Activated T-cell treated with anti-CD3 and anti-CD28 coated beads, Interleukin-2, amount 50 U/mL, for 1 hour (primary cell): ENCODE data around the gene TMEM61.
"Not testable (repeated sequence)": the region's sequence is repeated elsewhere in the genome, so short reads cannot be mapped to it uniquely, and the experiment has no call there.

Source experiments
- DNase-seq: peaks from one replicate; pipeline ENCODE4 v3.0.0-alpha.2; 2020

The TMEM61 gene

DNA sequence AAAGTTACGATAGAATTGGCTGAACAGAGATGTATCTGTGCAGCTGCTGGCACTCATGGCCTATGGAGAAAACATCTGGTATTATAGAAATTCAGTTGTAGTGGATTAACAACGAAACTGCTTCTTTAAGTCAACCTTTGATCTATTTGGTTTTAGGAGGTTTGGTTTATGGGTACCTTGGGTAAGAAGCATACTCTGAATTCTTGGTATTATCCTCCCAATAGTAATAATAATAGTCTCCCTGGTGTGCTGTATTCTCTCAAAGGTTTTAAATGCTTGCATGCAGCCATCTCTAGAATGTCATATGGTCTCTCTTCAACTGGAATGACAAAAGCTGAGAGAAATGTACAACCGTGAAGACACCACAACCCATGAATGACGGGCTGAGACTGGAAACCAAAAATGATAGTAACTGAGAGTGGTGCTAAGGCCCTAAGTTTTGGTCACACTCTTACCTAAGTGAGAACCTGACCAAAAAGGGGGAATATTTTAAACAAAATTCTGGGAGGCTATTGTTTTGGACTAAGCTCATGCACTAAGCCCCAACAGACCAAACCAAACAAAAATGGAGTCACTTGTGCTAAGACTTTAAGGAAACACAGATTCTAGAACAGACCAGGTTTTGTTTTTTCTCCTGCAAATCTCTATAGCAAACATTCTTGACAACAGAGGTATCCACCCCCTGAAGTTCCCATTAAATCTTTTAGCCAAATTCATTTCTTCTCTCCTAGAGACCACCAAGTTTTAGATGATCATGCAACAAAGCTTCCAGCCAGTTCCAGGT lies 17.6 kb upstream of the TMEM61 start:
- no peak for DNase-seq

DNA sequence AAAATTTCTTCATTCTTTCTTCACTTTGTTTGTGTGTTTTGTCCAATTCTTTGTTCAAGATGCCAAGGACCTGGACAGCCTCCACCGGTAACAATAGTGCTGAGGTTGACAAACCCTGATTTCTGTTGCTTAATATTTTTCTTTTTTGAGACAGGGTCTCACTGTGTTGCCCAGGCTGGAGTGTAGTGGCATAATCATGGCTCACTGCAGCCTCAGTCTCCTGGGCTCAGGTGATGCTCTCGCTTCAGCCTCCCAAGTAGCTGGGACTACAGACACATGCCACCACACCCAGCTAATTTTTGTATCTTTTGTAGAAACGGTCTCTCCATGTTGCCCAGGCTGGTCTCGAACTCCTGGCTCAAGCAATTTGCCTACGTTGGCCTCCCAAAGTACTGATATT lies 16.6 kb upstream of the TMEM61 start:
- not testable (repeated sequence) for DNase-seq

GRCh38 chr1:54965624-54966340 lies 14.6 kb upstream of the TMEM61 start:
- no peak for DNase-seq

DNA sequence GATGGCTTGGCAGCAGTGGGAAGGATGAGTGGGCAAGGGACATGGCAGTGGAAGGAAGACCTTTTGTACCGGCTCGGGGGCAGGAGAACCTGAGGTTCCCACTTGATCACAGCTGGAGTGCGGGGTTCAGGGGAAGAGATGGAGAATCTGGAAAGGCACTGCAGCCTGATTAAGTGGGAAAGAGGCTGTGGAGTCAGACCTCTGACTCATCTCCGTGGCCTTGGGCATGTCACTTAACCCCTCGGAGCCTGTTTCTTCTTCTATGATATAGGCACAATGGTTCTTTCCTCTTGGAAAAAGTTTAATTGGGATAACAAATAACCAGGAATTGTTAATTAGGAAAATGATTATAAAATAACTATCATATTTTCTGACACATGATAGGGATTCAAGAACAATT lies 13.1 kb upstream of the TMEM61 start:
- no peak for DNase-seq

GRCh38 chr1:54968551-54968950 lies 11.9 kb upstream of the TMEM61 start:
- no peak for DNase-seq

GRCh38 chr1:54969879-54970278 lies 10.5 kb upstream of the TMEM61 start:
- no peak for DNase-seq

GRCh38 chr1:54970901-54971300 lies 9.5 kb upstream of the TMEM61 start:
- DNase-seq: no peak

DNA sequence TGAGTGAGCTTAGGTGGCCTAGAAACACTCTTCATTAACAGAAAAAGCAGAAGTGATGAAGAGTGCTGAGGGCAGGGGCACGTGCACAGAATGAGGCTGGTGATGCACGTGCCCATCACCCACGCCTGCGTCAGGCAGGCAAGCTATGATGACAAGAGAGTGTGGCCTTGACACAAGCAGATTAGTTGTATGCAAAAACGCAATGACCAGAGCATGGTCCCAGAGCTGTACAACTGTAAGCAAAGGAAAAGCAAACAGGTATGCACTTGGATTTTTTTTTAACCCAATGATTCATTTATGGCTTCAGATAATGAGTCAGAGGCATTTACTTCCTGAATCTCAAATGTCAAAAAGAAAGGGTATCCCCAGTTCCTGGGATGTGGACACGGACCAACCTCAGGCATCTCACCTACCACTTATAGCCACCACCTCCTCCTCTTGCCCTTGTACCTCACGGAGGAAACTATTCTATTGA lies 9.1 kb upstream of the TMEM61 start:
- DNase-seq: no peak

GRCh38 chr1:54972436-54972835 lies 8.0 kb upstream of the TMEM61 start:
- DNase-seq: no peak

DNA sequence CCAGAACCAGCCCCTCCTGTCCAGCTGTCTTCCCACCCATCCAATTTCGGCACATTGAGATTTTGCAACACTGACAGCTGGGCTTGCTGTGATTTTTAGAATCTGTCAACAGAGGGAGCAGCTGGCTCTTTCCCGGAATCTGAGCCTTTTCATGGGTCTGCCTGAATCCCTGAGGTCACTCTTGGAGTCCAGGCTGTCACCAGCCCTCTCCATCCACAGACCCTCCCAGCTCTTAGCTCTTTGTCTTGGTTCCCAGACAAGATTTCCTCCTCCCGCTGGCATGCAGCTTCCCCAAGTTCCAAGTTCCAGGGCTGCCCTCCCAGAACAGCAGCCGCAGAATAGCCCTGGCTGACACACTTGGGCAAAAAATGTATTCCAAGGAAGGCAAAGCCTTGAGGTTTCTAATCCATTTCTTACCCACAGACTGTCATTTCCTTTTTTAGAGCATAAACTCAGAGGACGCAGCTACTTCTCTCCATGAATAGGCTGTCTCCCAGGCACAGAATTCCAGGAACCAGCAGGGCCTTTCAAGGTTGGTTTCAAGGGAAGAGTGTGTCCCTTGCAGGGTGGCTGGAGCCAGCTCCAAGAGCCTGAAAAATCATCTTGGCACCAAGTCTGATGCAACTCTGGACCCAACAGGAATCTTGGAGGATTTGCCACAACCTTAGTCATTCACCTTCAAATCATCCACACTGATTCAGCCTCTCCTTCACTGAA lies 7.1 kb upstream of the TMEM61 start:
- no peak for DNase-seq

GRCh38 chr1:54975356-54976108 lies 4.9 kb upstream of the TMEM61 start:
- no peak for DNase-seq

DNA sequence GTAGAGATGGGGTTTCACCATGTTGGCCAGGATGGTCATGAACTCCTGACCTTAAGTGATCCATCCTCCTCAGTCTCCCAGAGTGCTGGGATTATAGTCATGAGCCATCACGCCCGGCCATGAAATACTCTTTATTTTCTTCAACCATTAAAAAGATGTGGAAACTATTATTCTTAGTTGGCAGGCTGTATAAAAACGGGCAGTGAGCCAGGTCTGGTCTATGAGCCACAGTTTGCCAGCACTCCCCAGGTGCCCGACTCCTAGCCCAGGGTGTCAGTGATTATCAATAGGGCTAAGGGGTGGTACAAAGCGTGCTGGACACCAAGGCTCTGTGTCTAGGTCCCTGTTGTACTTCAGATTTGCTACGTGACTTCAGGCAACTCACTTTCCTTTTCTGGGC lies 3.7 kb upstream of the TMEM61 start:
- DNase-seq: no peak

- DNase-seq: no peak
Measured at GRCh38 chr1:54977533-54978297, 2.7 kb upstream of the TMEM61 start.

DNA sequence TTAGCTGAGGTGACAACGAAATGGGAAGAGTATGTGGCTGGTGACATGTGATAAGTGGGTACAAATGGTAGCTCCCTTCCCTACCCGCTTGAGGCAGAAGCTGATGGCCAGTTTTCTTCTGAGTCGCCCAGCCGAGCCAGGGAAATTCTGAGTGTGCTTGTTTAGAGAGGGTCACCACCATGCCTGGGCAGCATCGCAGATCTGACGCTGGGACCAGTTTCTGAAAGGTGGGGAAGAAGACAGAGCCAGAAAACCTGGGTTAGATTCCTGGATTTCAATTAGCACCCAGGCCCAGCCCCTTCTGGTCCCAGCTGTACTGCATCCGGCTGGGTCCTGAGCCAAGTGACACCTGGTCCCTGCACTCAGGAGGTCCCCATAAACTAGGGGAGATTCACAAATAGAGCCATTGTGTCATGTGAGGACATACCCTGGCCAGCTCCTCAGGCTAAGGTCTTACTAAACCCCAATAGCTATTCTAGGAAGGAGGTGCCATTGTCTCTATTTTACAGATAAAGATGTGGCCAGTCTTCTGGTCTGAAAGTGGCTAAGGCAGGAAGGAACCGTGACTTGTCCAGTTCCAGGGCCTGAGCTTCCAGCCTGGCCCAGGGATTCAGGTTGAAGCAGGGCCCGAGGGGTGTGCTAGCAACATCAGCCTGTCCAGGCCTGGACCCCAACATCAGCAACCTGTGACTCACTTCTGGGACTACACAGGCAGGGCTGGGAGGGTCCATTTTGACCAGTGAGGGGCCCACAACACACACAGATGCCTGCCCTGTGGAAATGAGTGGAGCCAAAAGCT lies 1.7 kb upstream of the TMEM61 start:
- DNase-seq: no peak

GRCh38 chr1:54979327-54979891 lies 1.0 kb upstream of the TMEM61 start:
- DNase-seq: no peak

DNA sequence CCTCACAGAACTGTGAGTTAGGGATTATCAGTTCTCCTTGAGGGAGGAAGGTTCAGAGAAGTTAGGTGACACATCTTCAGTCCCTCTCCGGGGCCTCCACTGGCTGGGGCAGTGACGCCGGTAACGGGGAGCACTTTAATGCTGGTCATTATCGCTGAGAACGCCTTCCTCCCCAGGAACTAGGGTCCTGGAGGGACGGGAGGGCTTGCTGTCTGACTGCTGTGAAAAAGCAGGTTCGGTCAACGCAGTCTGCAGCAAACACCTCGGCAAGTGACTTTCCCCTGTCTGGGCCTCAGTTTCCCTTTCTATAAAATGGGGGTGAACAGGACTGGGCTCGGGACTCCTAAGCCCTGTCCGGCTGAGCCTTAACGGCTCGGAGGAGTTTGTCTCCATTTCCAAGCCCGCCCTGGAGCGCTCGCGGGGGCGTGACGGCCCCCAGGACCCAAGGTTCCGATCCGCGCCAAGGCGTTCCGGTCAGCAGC lies 341 bp upstream of the TMEM61 start:
- no peak for DNase-seq

- no peak for DNase-seq
Measured at GRCh38 chr1:54981466-54981865, 1.0 kb downstream of the TMEM61 start.

GRCh38 chr1:54982739-54983138 lies 2.3 kb downstream of the TMEM61 start:
- no peak for DNase-seq

- no peak for DNase-seq
Measured at GRCh38 chr1:54984131-54984842, 3.9 kb downstream of the TMEM61 start.

- no peak for DNase-seq
Measured at GRCh38 chr1:54985556-54985955, 5.1 kb downstream of the TMEM61 start.
